ENCODE measurements around the gene GALNT9.
"Not testable (repeated sequence)": the region's sequence is repeated elsewhere in the genome, so short reads cannot be mapped to it uniquely, and the experiment has no call there.

GRCh38 chr12:132304866-132305265 lies 24.5 kb downstream of the GALNT9 start:
- not testable (repeated sequence) for TF ChIP-seq CTCF (IDR thresholded peaks at IDR 0.05; ENCODE audit: poor library complexity); EZH2 (IDR thresholded peaks at IDR 0.05; ENCODE audit: borderline replicate concordance)

All from hepatocyte (in vitro differentiated cells).